Calu3 (cell line): ENCODE results near the gene BICDL2. TPM values are rescaled to one million over a fixed set of nuclear protein-coding genes. Genes with fewer than 3 reads are reported as not detected.

Source experiments
- BruUV-seq: library from RNA; stranded (reverse); fragments of 400-500 nt; replicated peaks from 2 replicates; lab custom pipeline; 2021; lab: Mats Ljungman, UMichigan
- CTCF ChIA-PET: fragments of 300-600 bp; sonication (Branson Sonifier 250); formaldehyde crosslinking; loops from one replicate; lab custom pipeline; 2022; ENCODE audit warnings: antibody characterized with exemption; lab: Charles Lee
- DNase-seq: peaks from one replicate; pipeline ENCODE4 v3.0.0; 2022
- H3K27ac Mint-ChIP-seq: one replicate; pipeline ENCODE4 v1.8.0; 2022; ENCODE audit warnings: mixed read lengths; ENCODE audit not compliant: unreplicated experiment
- H3K27me3 Mint-ChIP-seq: one replicate; pipeline ENCODE4 v1.8.0; 2022; ENCODE audit warnings: mixed read lengths; ENCODE audit not compliant: unreplicated experiment
- H3K36me3 Mint-ChIP-seq: one replicate; pipeline ENCODE4 v1.8.0; 2022; ENCODE audit warnings: mild to moderate bottlenecking, moderate library complexity, mixed read lengths; ENCODE audit not compliant: insufficient read depth, unreplicated experiment
- H3K4me1 Mint-ChIP-seq: one replicate; pipeline ENCODE4 v1.8.0; 2022; ENCODE audit warnings: mild to moderate bottlenecking, low read depth, mixed read lengths; ENCODE audit not compliant: unreplicated experiment
- H3K4me3 Mint-ChIP-seq: one replicate; pipeline ENCODE4 v1.8.0; 2022; ENCODE audit warnings: mild to moderate bottlenecking, low read depth, moderate library complexity, mixed read lengths; ENCODE audit not compliant: unreplicated experiment
- H3K9me3 Mint-ChIP-seq: one replicate; pipeline ENCODE4 v1.8.0; 2022; ENCODE audit warnings: low read depth, mixed read lengths; ENCODE audit not compliant: unreplicated experiment
- intact Hi-C: fragments of 100-400 bp; cut with micrococcal nuclease; formaldehyde crosslinking; loops from one replicate; pipeline ENCODE4 v1.10.0; 2022; ENCODE audit not compliant: unreplicated experiment
- total RNA-seq: library from RNA; stranded (reverse); gene quantifications from 2 replicates; pipeline ENCODE4 v1.2.3, GENCODE V29; 2022
- TF ChIP-seq, protein P1 (sequence below): fragments of 200-600 bp; IDR thresholded peaks from one replicate; pipeline ENCODE4 v1.8.0; 2022; ENCODE audit warnings: antibody characterized with exemption; ENCODE audit not compliant: unreplicated experiment

Gene BICDL2
- total RNA-seq, 1 experiment from 2014 or later, result 59.4 TPM

DNA sequence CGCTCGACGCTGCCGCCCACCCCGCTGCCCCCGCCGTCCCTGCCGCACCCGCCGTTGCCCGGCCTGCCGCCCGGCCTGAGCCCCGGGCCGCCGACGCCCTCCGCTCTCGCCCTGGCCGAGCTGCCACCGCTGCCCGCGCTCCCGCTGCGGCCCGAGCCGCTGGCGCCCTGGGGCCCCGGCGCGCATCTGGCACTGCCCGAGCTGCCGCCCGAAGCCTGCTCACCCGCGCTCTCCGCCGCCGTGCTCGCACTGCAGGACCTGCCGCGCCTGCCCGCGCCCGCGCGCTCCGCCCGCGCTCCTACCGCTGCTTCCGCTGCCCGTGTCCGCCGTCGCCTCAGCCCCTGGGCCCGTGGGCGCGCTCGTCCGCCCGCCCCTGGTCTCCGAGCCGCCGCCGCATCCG is 32.4 kb downstream of the BICDL2 start:
- Mint-ChIP-seq H3K4me3 (peak overlapping the region; percentile 87), H3K36me3 (peaks cover 88% of the 10 kb centered on the region), H3K27me3 (no peaks in the 10 kb centered on the region), H3K9me3 (no peaks in the 10 kb centered on the region), H3K27ac (peak overlapping the region; percentile 91), H3K4me1 (peaks cover 42% of the 10 kb centered on the region)
- peak; percentile 64 for DNase-seq
- intact Hi-C loops, result no loop called here
- CTCF ChIA-PET, result interaction anchor here (0.5 to 7.7 kb wide), 9 partner anchors 8 to 146 kb away, joined by 3 to 126 read pairs (median 4); partner anchors contain the start of genes CLDN6, CLDN9, HCFC1R1 and THOC6
- TF ChIP-seq, protein P1, sequence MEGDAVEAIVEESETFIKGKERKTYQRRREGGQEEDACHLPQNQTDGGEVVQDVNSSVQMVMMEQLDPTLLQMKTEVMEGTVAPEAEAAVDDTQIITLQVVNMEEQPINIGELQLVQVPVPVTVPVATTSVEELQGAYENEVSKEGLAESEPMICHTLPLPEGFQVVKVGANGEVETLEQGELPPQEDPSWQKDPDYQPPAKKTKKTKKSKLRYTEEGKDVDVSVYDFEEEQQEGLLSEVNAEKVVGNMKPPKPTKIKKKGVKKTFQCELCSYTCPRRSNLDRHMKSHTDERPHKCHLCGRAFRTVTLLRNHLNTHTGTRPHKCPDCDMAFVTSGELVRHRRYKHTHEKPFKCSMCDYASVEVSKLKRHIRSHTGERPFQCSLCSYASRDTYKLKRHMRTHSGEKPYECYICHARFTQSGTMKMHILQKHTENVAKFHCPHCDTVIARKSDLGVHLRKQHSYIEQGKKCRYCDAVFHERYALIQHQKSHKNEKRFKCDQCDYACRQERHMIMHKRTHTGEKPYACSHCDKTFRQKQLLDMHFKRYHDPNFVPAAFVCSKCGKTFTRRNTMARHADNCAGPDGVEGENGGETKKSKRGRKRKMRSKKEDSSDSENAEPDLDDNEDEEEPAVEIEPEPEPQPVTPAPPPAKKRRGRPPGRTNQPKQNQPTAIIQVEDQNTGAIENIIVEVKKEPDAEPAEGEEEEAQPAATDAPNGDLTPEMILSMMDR, result no peak
- BruUV-seq, result no TSS peak

DNA sequence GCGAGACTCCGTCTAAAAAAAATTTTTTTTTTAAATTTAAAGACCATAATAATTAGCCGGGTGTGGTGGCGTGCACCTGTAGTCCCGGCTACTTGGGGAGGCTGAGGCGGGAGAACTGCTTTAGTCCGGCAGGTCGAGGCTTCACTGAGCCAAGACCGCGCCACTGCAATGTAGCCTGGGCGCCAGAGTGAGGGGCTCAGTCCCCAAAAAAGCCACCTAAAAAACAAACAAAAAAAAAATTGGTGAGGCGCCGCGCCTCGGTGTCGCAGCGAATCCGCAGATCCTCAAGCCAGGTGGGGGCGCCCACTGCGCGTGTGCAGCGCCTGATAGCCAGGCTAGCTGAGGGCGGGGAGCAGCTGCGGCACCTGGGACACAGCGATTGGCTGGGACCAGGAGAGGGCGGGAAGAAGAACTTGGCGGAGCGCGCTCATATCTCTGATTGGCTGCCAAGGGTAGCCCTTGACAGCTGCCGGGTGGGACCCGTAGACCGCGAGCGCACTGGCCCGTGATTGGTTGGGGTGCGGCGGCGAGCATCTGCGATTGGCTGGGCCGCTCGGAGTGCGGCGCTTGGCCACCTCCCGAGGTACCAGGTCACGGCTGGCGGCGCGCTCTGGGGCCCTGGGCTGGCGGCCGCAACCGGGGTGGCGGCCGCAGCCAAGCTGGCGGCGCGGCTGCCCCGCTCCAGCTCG is 33.0 kb downstream of the BICDL2 start:
- intact Hi-C loops, result no loop called here
- Mint-ChIP-seq H3K4me1 (peaks cover 41% of the 10 kb centered on the region), H3K4me3 (peak overlapping the region; percentile 87), H3K36me3 (peaks cover 88% of the 10 kb centered on the region), H3K27me3 (no peaks in the 10 kb centered on the region), H3K27ac (peak overlapping the region; percentile 92), H3K9me3 (no peaks in the 10 kb centered on the region)
- CTCF ChIA-PET, result interaction anchor here (0.5 to 7.7 kb wide), 9 partner anchors 9 to 147 kb away, joined by 3 to 126 read pairs (median 4); partner anchors contain the start of genes CLDN6, CLDN9, HCFC1R1 and THOC6
- peak; percentile 99 for DNase-seq
- TF ChIP-seq, protein P1, result peak; percentile 41
- no TSS peak for BruUV-seq

DNA sequence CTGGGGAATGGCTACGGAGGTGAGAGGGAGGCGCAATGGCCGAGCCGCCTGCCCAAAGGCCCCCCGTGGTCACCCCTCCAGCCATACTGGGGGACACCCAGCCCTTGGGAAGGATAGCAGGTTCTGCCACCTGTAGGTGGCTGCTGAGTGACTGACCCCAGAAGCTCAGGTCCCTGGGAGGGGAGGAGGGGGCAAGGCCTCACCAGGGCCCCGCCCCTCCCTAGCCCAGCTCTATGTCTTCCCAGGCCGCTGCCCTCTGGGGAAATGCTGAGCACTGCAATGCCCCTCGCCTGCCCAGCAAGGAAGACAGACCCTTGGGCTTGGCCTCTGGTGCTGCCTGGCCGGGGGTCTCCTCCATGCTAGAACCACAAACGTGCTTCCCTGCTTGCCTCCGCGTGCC is 35.4 kb downstream of the BICDL2 start:
- H3K36me3 Mint-ChIP-seq, result peaks cover 63% of the 10 kb centered on the region
- no peaks in the 10 kb centered on the region for H3K9me3 Mint-ChIP-seq
- intact Hi-C loops, result no loop called here
- no peak for DNase-seq
- BruUV-seq, result no TSS peak
- H3K27ac Mint-ChIP-seq, result no peak overlapping the region
- no peak overlapping the region for H3K4me3 Mint-ChIP-seq
- CTCF ChIA-PET, result no interaction called here
- H3K27me3 Mint-ChIP-seq, result no peaks in the 10 kb centered on the region
- peaks cover 17% of the 10 kb centered on the region for H3K4me1 Mint-ChIP-seq
- TF ChIP-seq, protein P1, result no peak

DNA sequence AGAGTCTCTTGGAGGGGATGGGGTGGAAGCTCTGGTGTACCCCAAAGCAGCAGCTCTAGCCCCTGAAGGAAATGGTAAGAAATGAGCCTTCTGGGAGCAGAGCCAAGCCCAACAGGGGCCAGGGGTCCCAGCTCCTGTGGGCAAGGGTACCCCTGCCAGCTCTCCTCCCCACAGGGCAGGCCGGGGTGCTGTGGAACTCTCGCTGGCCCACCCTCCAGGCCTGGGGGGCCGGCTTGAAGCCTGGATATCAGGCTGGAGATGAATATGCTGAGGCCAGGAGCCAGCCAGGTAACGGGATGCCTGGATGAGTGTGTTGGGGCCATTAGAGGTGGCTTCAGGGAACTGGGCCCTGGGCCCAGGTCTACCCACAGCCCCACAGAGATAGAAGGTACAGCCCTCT is 36.2 kb downstream of the BICDL2 start:
- Mint-ChIP-seq H3K27me3 (no peaks in the 10 kb centered on the region), H3K36me3 (peaks cover 56% of the 10 kb centered on the region), H3K9me3 (no peaks in the 10 kb centered on the region), H3K4me3 (peak overlapping the region; percentile 4), H3K4me1 (peaks cover 11% of the 10 kb centered on the region), H3K27ac (no peak overlapping the region)
- TF ChIP-seq, protein P1, result no peak
- CTCF ChIA-PET, result interaction anchor here (1.4 kb wide), 1 partner anchor 31 kb away, joined by 3 read pairs; no protein-coding TSS in a partner anchor
- intact Hi-C loops, result no loop called here
- no TSS peak for BruUV-seq
- DNase-seq, result no peak
